ENCODE measurements around the gene CRK.
A peak's percentile ranks its signal among the peaks of the same experiment; 100 is the strongest.

CRK gene

DNA sequence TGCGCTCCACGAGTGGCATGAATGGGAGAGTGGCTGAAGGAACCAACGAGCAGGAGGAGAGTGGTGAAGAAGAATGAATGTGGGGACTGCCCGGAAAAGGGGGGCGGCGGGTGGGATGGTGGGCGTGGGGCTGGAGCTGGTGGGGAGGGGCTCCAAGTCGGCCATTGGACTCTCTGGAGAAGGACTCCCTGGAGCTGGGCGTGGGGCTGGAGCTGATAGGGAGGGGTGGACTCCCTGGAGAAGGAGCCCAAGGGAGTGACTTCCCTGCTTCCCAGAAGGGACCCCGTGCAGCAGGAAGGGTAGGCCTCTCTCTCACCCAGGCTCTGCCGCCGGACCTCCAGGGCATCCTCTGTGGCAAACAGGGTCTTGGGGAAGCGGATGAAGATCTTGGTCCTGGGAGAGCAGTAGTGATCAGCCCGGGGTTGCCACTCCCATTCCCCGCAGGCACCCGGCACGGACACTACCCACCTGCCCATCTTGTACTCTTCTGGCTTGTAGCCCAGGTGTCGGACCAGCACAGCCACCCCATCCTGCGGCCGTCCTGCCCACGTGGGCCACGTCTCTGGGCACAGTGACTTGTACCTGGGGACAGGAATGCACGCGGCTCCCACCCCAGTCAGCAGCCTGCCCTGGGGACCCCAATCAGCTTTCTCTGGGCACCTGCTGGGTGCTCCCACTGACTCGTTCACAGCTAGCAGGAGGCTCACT lies 14.9 kb upstream of the CRK start:
- no peak for TF ChIP-seq TAF1 (IDR thresholded peaks at IDR 0.05; ENCODE audit: borderline replicate concordance, insufficient read depth, low read length)
- TF ChIP-seq POLR2AphosphoS5 (IDR thresholded peaks at IDR 0.05; ENCODE audit: low read depth, low read length): no peak
- TF ChIP-seq SIN3A (IDR thresholded peaks at IDR 0.05; ENCODE audit: borderline replicate concordance, insufficient read depth, low read length): no peak
- TF ChIP-seq FOXP2 (optimal IDR thresholded peaks at IDR 0.05; ENCODE audit: borderline replicate concordance, extremely low read depth, extremely low read length, insufficient read depth): no peak
- TF ChIP-seq, protein P1, sequence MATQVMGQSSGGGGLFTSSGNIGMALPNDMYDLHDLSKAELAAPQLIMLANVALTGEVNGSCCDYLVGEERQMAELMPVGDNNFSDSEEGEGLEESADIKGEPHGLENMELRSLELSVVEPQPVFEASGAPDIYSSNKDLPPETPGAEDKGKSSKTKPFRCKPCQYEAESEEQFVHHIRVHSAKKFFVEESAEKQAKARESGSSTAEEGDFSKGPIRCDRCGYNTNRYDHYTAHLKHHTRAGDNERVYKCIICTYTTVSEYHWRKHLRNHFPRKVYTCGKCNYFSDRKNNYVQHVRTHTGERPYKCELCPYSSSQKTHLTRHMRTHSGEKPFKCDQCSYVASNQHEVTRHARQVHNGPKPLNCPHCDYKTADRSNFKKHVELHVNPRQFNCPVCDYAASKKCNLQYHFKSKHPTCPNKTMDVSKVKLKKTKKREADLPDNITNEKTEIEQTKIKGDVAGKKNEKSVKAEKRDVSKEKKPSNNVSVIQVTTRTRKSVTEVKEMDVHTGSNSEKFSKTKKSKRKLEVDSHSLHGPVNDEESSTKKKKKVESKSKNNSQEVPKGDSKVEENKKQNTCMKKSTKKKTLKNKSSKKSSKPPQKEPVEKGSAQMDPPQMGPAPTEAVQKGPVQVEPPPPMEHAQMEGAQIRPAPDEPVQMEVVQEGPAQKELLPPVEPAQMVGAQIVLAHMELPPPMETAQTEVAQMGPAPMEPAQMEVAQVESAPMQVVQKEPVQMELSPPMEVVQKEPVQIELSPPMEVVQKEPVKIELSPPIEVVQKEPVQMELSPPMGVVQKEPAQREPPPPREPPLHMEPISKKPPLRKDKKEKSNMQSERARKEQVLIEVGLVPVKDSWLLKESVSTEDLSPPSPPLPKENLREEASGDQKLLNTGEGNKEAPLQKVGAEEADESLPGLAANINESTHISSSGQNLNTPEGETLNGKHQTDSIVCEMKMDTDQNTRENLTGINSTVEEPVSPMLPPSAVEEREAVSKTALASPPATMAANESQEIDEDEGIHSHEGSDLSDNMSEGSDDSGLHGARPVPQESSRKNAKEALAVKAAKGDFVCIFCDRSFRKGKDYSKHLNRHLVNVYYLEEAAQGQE (IDR thresholded peaks at IDR 0.05; ENCODE audit: insufficient read depth in 1 of 2, low read depth in 2 of 2, low read length in 2 of 2): no peak

DNA sequence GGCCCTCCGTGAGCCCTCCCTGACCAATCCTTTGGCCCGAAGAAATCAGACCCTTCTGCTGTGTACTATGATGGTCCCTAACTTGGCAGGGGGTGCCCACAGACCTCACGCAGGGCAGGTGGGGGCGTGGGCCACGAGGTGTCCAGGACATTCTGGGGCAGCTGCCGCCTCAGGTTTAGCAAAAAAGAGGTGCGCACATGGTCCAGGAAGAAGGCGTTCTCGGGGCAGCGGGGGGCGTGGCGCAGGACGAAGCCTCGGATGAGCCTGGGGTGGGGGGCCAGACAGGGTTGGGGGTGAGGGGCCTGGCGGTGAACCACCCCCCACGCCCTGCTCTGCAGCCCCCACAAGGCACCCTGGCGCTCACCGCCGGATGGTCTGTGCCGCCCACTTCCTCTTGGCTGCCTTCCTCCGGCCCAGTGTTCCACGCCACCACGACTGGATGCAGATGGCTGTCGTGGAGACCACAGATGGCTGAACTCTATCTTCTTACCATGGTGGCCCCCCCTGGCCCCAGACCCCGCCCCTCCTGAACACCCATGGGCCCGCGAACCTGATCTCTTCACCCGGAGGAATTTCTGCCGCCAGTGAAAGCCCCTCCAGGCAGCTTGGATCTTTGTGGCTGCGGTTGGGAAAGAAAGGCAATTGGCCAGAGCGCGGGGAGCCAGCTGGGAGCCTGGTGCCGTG lies 14.2 kb upstream of the CRK start:
- TF ChIP-seq POLR2AphosphoS5 (IDR thresholded peaks at IDR 0.05; ENCODE audit: low read depth, low read length) (no peak), TAF1 (IDR thresholded peaks at IDR 0.05; ENCODE audit: borderline replicate concordance, insufficient read depth, low read length) (no peak), FOXP2 (optimal IDR thresholded peaks at IDR 0.05; ENCODE audit: borderline replicate concordance, extremely low read depth, extremely low read length, insufficient read depth) (no peak), SIN3A (IDR thresholded peaks at IDR 0.05; ENCODE audit: borderline replicate concordance, insufficient read depth, low read length) (no peak)
- TF ChIP-seq, protein P1 (IDR thresholded peaks at IDR 0.05; ENCODE audit: insufficient read depth in 1 of 2, low read depth in 2 of 2, low read length in 2 of 2): no peak

DNA sequence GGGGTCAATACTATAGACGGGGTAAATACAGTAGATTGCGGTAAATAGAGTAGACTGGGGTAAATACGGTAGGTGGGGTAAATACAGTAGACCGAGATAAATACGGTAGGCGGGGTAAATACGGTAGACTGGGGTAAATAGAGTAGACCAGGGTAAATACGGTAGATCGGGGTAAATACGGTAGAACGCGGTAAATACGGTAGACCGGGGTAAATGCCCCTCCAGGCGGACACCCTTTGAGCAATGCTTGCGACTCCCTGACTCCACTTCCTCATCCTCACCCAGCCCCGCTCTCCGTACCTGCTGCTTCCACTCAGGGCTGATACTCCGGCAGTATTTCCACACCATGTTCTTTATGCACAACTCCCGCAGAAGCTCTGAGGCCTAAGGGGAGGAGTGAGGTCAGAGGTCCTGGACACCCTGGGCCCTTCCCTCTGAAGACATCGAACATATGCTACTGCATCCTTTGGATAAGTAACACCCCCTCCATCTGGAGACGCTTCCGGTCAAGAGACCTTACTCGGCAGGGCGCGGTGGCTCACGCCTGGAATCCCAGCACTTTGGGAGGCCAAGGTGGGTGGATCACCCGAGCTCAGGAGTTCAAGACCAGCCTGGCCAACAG lies 13.3 kb upstream of the CRK start:
- no peak for TF ChIP-seq FOXP2 (optimal IDR thresholded peaks at IDR 0.05; ENCODE audit: borderline replicate concordance, extremely low read depth, extremely low read length, insufficient read depth)
- TF ChIP-seq TAF1 (IDR thresholded peaks at IDR 0.05; ENCODE audit: borderline replicate concordance, insufficient read depth, low read length): no peak
- no peak for TF ChIP-seq POLR2AphosphoS5 (IDR thresholded peaks at IDR 0.05; ENCODE audit: low read depth, low read length)
- TF ChIP-seq SIN3A (IDR thresholded peaks at IDR 0.05; ENCODE audit: borderline replicate concordance, insufficient read depth, low read length): no peak
- TF ChIP-seq, protein P1 (IDR thresholded peaks at IDR 0.05; ENCODE audit: insufficient read depth in 1 of 2, low read depth in 2 of 2, low read length in 2 of 2): no peak

DNA sequence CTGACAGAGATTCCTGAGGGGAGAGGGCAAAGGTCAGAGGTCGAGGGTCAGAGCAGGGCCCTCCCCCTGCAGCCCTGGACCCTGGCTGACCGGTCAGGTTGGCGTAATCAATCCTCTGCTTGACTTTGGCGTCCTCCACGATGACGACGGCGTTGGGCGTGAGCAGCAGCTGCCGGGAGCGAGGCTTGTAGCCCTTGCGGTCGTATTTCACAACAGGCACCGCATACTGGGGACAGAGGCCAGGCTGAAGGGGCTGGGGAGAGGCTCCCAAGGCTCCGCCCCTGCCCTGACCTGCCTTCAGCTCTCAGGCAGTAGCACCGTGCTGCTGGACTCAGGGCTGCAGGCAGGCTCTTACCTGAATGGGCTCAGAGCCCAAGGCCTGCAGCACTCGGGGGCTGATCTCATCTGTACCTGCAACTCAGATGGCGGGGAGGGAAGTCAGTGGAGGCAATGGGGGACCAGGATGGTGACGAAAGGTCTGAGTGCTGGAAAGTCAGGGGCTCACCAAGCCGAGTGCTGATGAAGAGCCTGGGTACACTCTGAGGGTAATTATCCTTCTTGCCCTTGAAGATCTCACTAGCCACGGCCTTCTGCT lies 12.0 kb upstream of the CRK start:
- TF ChIP-seq FOXP2 (optimal IDR thresholded peaks at IDR 0.05; ENCODE audit: borderline replicate concordance, extremely low read depth, extremely low read length, insufficient read depth) (peak; percentile 24), SIN3A (IDR thresholded peaks at IDR 0.05; ENCODE audit: borderline replicate concordance, insufficient read depth, low read length) (no peak), TAF1 (IDR thresholded peaks at IDR 0.05; ENCODE audit: borderline replicate concordance, insufficient read depth, low read length) (no peak)
- TF ChIP-seq, protein P1 (IDR thresholded peaks at IDR 0.05; ENCODE audit: insufficient read depth in 1 of 2, low read depth in 2 of 2, low read length in 2 of 2): no peak
